ENCODE data around the gene SDF2L1. TPM values are rescaled to one million over a fixed set of nuclear protein-coding genes. Genes with fewer than 3 reads are reported as not detected.

The SDF2L1 gene
- polyA plus RNA-seq, 1 experiment: 12.6 TPM

DNA sequence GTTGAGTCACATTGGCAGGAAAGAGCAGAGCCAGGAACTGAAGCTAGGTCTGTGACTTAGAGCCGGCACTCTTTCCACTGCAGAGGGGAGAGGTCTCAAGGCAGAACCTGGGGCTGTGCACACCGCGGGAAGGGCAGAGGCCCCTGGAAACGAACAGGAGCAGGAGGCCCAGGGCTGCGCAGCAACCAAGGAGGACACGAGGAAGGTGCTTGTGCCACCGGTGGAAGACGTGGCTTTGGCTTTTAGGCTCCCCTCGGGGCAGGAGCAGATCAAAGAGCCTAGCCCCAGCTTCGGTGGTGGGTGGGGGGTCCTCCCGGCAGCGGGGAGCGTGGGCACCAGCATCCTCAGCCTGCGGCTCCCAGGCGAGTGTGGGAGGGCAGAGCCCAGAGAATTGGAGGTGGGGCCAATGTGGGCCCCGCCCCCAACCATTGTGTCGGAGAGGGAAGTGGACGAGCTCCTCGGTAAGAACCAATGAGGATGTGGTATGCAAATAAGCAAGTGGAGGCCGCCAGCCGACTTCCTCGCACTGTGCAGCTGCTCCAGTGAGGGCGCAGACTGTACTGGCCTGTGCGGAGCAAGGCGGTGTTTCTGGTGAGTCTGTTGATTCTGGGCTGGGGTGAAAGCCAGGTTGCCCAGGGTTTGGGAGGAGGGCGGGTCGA, 9.7 kb upstream of the SDF2L1 start, which contains the start of gene CCDC116:
Gene CCDC116 (plus strand): TSS at position 524 of the 659 bp plus-strand sequence. CDS start 422 bp downstream, outside the sequence.
- Histone ChIP-seq H3K4me3 (ENCODE audit: low read depth, low read length) (no peak within 1 kb of the TSS), H3K27me3 (ENCODE audit: control insufficient read depth, insufficient read depth, low read length) (no peaks in the 10 kb centered on the region), H3K9me3 (ENCODE audit: control insufficient read depth, insufficient read depth, low read length) (peaks cover 3% of the 10 kb centered on the region; the same call in 1 of the 2 replicates), H3K27ac (ENCODE audit: low read depth, low read length) (no peak within 1 kb of the TSS)
- DNase-seq (ENCODE audit: low read depth, low spot score): no peak
- POLR2A ChIA-PET: no interaction called here
- TF ChIP-seq CTCF (IDR thresholded peaks at IDR 0.05; ENCODE audit: low read depth, low read length): no peak
- CTCF ChIA-PET: interaction anchor here (1.5 kb wide), 1 partner anchor 15 kb away, joined by 4 read pairs; no protein-coding TSS in a partner anchor

- DNase-seq (ENCODE audit: low read depth, low spot score): no peak
- Histone ChIP-seq H3K4me3 (ENCODE audit: low read depth, low read length) (no peak overlapping the region), H3K27ac (ENCODE audit: low read depth, low read length) (no peak overlapping the region), H3K9me3 (ENCODE audit: control insufficient read depth, insufficient read depth, low read length) (peaks cover 3% of the 10 kb centered on the region; the same call in 1 of the 2 replicates), H3K27me3 (ENCODE audit: control insufficient read depth, insufficient read depth, low read length) (no peaks in the 10 kb centered on the region)
- ChIA-PET POLR2A (no interaction called here), CTCF (no interaction called here)
- no peak for TF ChIP-seq CTCF (IDR thresholded peaks at IDR 0.05; ENCODE audit: low read depth, low read length)
Measured at GRCh38 chr22:21632931-21633330, 9.2 kb upstream of the SDF2L1 start.

- no peaks in the 10 kb centered on the region for H3K27me3 ChIP-seq (ENCODE audit: control insufficient read depth, insufficient read depth, low read length)
- ChIA-PET POLR2A (no interaction called here), CTCF (no interaction called here)
- TF ChIP-seq CTCF (IDR thresholded peaks at IDR 0.05; ENCODE audit: low read depth, low read length): no peak
- no peak overlapping the region for H3K27ac ChIP-seq (ENCODE audit: low read depth, low read length)
- peaks cover 3% of the 10 kb centered on the region; the same call in 1 of the 2 replicates for H3K9me3 ChIP-seq (ENCODE audit: control insufficient read depth, insufficient read depth, low read length)
- no peak for DNase-seq (ENCODE audit: low read depth, low spot score)
- H3K4me3 ChIP-seq (ENCODE audit: low read depth, low read length): no peak overlapping the region
Measured at GRCh38 chr22:21633481-21633880, 8.6 kb upstream of the SDF2L1 start.

GRCh38 chr22:21634081-21634480, 8.0 kb upstream of the SDF2L1 start:
- ChIA-PET POLR2A (no interaction called here), CTCF (no interaction called here)
- no peak for DNase-seq (ENCODE audit: low read depth, low spot score)
- no peak for TF ChIP-seq CTCF (IDR thresholded peaks at IDR 0.05; ENCODE audit: low read depth, low read length)
- no peak overlapping the region for H3K4me3 ChIP-seq (ENCODE audit: low read depth, low read length)
- peaks cover 3% of the 10 kb centered on the region; the same call in 1 of the 2 replicates for H3K9me3 ChIP-seq (ENCODE audit: control insufficient read depth, insufficient read depth, low read length)
- no peak overlapping the region for H3K27ac ChIP-seq (ENCODE audit: low read depth, low read length)
- H3K27me3 ChIP-seq (ENCODE audit: control insufficient read depth, insufficient read depth, low read length): no peaks in the 10 kb centered on the region

GRCh38 chr22:21634844-21635243, 7.3 kb upstream of the SDF2L1 start:
- no peak for TF ChIP-seq CTCF (IDR thresholded peaks at IDR 0.05; ENCODE audit: low read depth, low read length)
- ChIA-PET POLR2A (no interaction called here), CTCF (interaction anchor here (1.6 kb wide), 1 partner anchor 12 kb away, joined by 5 read pairs; no protein-coding TSS in a partner anchor)
- Histone ChIP-seq H3K4me3 (ENCODE audit: low read depth, low read length) (no peak overlapping the region), H3K27me3 (ENCODE audit: control insufficient read depth, insufficient read depth, low read length) (no peaks in the 10 kb centered on the region), H3K9me3 (ENCODE audit: control insufficient read depth, insufficient read depth, low read length) (peaks cover 3% of the 10 kb centered on the region; the same call in 1 of the 2 replicates), H3K27ac (ENCODE audit: low read depth, low read length) (no peak overlapping the region)
- no peak for DNase-seq (ENCODE audit: low read depth, low spot score)
